ENCODE measurements around the gene VPS11.

The VPS11 gene

GRCh38 chr11:119041821-119042514 lies 25.6 kb upstream of the VPS11 start:
- no peak overlapping the region for H3K4me3 ChIP-seq (ENCODE audit: low read depth, low read length)
- peak; percentile 55 for DNase-seq (ENCODE audit: low read depth)
- TF ChIP-seq POLR2A (IDR thresholded peaks at IDR 0.05; ENCODE audit: extremely low read depth, insufficient read length) (no peak), MYC (IDR thresholded peaks at IDR 0.05; ENCODE audit: low read depth, low read length) (no peak)
- TF ChIP-seq, protein P1, sequence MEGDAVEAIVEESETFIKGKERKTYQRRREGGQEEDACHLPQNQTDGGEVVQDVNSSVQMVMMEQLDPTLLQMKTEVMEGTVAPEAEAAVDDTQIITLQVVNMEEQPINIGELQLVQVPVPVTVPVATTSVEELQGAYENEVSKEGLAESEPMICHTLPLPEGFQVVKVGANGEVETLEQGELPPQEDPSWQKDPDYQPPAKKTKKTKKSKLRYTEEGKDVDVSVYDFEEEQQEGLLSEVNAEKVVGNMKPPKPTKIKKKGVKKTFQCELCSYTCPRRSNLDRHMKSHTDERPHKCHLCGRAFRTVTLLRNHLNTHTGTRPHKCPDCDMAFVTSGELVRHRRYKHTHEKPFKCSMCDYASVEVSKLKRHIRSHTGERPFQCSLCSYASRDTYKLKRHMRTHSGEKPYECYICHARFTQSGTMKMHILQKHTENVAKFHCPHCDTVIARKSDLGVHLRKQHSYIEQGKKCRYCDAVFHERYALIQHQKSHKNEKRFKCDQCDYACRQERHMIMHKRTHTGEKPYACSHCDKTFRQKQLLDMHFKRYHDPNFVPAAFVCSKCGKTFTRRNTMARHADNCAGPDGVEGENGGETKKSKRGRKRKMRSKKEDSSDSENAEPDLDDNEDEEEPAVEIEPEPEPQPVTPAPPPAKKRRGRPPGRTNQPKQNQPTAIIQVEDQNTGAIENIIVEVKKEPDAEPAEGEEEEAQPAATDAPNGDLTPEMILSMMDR (IDR thresholded peaks at IDR 0.05; ENCODE audit: low read depth, low read length), result no peak
- TF ChIP-seq, protein P2, sequence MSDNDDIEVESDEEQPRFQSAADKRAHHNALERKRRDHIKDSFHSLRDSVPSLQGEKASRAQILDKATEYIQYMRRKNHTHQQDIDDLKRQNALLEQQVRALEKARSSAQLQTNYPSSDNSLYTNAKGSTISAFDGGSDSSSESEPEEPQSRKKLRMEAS (IDR thresholded peaks at IDR 0.05; ENCODE audit: low read depth, low read length), result no peak

- TF ChIP-seq POLR2A (IDR thresholded peaks at IDR 0.05; ENCODE audit: extremely low read depth, insufficient read length) (no peak), MYC (IDR thresholded peaks at IDR 0.05; ENCODE audit: low read depth, low read length) (no peak)
- TF ChIP-seq, protein P1 (IDR thresholded peaks at IDR 0.05; ENCODE audit: low read depth, low read length), result no peak
- TF ChIP-seq, protein P2 (IDR thresholded peaks at IDR 0.05; ENCODE audit: low read depth, low read length), result no peak
- no peak for DNase-seq (ENCODE audit: low read depth)
Measured at GRCh38 chr11:119042927-119043326, 24.7 kb upstream of the VPS11 start.

DNA sequence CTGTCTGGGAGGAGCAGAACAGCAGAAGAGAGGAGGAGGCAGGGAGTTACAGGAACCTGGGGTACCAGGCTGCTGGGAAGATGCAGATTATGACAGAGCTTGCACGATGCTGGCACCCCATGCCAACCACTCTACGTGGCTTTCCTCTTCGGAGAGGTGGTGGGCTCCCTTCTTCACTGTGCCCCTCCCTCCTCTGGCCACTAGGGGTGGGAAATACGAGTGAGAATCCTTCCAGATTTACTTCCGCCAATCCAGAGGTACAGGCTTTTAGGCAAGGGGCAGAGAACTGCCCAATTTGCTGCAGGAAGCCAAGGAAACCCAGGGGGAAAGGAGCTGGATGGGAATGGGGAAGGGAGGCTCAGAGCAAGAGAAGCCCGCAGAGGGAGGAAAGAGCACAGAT lies 22.9 kb upstream of the VPS11 start:
- TF ChIP-seq, protein P1 (IDR thresholded peaks at IDR 0.05; ENCODE audit: low read depth, low read length), result peak; percentile 47
- no peak for TF ChIP-seq MYC (IDR thresholded peaks at IDR 0.05; ENCODE audit: low read depth, low read length)
- DNase-seq (ENCODE audit: low read depth), result no peak

More at GRCh38 chr11:119042927-119043326, 24.7 kb upstream of the VPS11 start:
- no peak overlapping the region for H3K4me3 ChIP-seq (ENCODE audit: low read depth, low read length)

DNA sequence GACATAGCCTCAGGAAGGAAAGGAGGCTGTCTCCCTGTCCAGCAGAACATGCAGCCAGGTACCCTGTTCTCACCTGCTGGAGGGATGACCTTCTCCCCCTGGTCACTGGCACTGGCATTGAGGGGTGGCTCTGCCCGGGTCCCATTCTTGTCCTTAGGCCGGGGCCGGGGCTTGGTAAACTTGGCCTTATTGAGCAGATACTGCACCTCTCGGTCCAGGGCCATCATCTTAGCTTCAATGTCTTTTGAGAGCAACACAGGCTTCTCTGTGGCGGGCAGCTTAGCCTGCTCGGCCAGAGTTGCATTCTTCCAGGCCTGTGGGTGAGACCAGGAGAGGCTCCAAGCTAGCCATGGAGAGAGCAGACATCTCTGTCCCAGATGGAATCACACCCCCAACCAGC lies 21.1 kb upstream of the VPS11 start:
- DNase-seq (ENCODE audit: low read depth), result no peak
- no peak overlapping the region for H3K4me3 ChIP-seq (ENCODE audit: low read depth, low read length)
- TF ChIP-seq, protein P1 (IDR thresholded peaks at IDR 0.05; ENCODE audit: low read depth, low read length), result no peak
- TF ChIP-seq POLR2A (IDR thresholded peaks at IDR 0.05; ENCODE audit: extremely low read depth, insufficient read length), result no peak
- no peak for TF ChIP-seq MYC (IDR thresholded peaks at IDR 0.05; ENCODE audit: low read depth, low read length)
- TF ChIP-seq, protein P2 (IDR thresholded peaks at IDR 0.05; ENCODE audit: low read depth, low read length), result no peak

More for the DNA sequence above, 22.9 kb upstream of the VPS11 start:
- H3K4me3 ChIP-seq (ENCODE audit: low read depth, low read length), result no peak overlapping the region

- TF ChIP-seq, protein P1 (IDR thresholded peaks at IDR 0.05; ENCODE audit: low read depth, low read length), result no peak
- TF ChIP-seq, protein P2 (IDR thresholded peaks at IDR 0.05; ENCODE audit: low read depth, low read length), result no peak
- TF ChIP-seq POLR2A (IDR thresholded peaks at IDR 0.05; ENCODE audit: extremely low read depth, insufficient read length) (no peak), MYC (IDR thresholded peaks at IDR 0.05; ENCODE audit: low read depth, low read length) (no peak)
- no peak for DNase-seq (ENCODE audit: low read depth)
- H3K4me3 ChIP-seq (ENCODE audit: low read depth, low read length), result no peak overlapping the region
Measured at GRCh38 chr11:119047205-119047604, 20.4 kb upstream of the VPS11 start.

Data from NB4 (cell line).